GM23248 (cell line): ENCODE measurements around the gene SMG9.

Experiments
- EZH2 ChIP-seq: fragments of 200-600 bp; sonication (generic); IDR thresholded peaks from 2 replicates; pipeline ENCODE4 v1.6.1; 2018; ENCODE audit warnings: antibody characterized with exemption, mild to moderate bottlenecking; ENCODE audit not compliant: insufficient read depth, poor library complexity, severe bottlenecking
- EZH2phosphoT487 ChIP-seq: fragments of 200-600 bp; sonication (generic); IDR thresholded peaks from 2 replicates; pipeline ENCODE4 v1.6.1; 2018; ENCODE audit warnings: antibody characterized with exemption, moderate library complexity, mild to moderate bottlenecking, low read depth; ENCODE audit not compliant: insufficient read depth

DNA sequence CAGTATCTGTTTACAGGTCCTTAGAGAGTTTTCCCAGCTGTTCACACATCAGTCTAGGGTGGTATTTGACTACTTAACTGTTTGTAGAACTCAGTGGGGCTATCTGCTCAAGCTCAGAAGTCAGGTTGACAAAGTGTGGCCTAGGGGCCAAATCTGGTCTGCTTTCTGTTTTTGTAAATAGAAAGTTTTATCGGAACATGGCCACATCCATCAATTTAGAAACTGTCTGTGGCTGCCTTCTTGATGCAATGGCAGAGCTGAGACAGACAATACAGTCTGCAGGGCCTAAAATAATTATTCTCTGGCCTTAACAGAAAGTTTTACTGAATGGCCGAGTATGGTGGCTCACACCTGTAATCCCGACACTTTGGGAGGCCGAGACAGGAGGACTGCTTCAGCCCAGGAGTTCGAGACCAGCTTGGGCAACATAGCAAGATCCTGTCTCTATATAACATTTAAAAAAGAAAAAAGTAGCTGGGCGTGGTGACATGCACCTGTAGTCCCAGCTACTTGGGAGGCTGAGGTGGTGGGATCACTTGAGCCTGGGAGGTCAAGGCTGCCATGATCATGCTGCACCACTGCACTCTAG lies 2.4 kb downstream of the SMG9 start:
- TF ChIP-seq EZH2 (no peak), EZH2phosphoT487 (no peak)
